ENCODE data around the gene TPPP.

GRCh38 chr5:672329-673160, 20.6 kb downstream of the TPPP start:
- TF ChIP-seq CTCF (optimal IDR thresholded peaks at IDR 0.05 in 1 of 3, IDR thresholded peaks at IDR 0.05 in 1 of 3, conservative IDR thresholded peaks at IDR 0.05 in 1 of 3; ENCODE audit: extremely low read depth in 1 of 3, insufficient read depth in 2 of 3, low read length in 3 of 3) (no peak), EZH2 (IDR thresholded peaks at IDR 0.05; ENCODE audit: low read length) (no peak)

Measured in keratinocyte (primary cell).